Activated T-helper 17 cell treated with anti-CD3 and anti-CD28 coated beads, Interleukin-2, amount 50 U/mL, for 72 hours (primary cell): ENCODE results near the gene OR2F2. TPM values are rescaled to one million over a fixed set of nuclear protein-coding genes. Genes with fewer than 3 reads are reported as not detected.
A peak's percentile ranks its signal among the peaks of the same experiment; 100 is the strongest.

ENCODE experiments used
- ATAC-seq: fragments of 150-1000 bp; cut with Tn5 transposase; replicated peaks from 2 replicates; pipeline ENCODE4 v1.10.0; 2021; ENCODE audit warnings: mild to moderate bottlenecking, moderate library complexity
- H3K27ac Mint-ChIP-seq: one replicate; pipeline ENCODE4 v1.8.0; 2022; ENCODE audit warnings: mixed read lengths
- H3K27me3 Mint-ChIP-seq: one replicate; pipeline ENCODE4 v1.8.0; 2022; ENCODE audit warnings: mixed read lengths
- H3K36me3 Mint-ChIP-seq: one replicate; pipeline ENCODE4 v1.8.0; 2022; ENCODE audit warnings: low read depth, mild to moderate bottlenecking, mixed read lengths
- H3K4me1 Mint-ChIP-seq: one replicate; pipeline ENCODE4 v1.8.0; 2022; ENCODE audit warnings: mixed read lengths
- H3K4me3 Mint-ChIP-seq: one replicate; pipeline ENCODE4 v1.8.0; 2022; ENCODE audit warnings: mild to moderate bottlenecking, mixed read lengths
- H3K9me3 Mint-ChIP-seq: one replicate; pipeline ENCODE4 v1.8.0; 2022; ENCODE audit warnings: mixed read lengths
- total RNA-seq, 2 donors: library from RNA; stranded (reverse); gene quantifications; one replicate each; pipeline ENCODE4 v1.2.3, GENCODE V29; 2022

The OR2F2 gene
- total RNA-seq, result not detected

GRCh38 chr7:143934526-143935325 lies at the start of gene OR2F2:
Gene OR2F2, plus strand, starts transcription at chr7:143935233. Its CDS starts 0 bp downstream, at chr7:143935233.
- H3K4me3 Mint-ChIP-seq, result no peak within 1 kb of the TSS
- H3K27me3 Mint-ChIP-seq, result peaks cover 5% of the 10 kb centered on the region
- H3K36me3 Mint-ChIP-seq, result no peaks in the 10 kb centered on the region
- ATAC-seq, result no peak
- no peaks in the 10 kb centered on the region for H3K4me1 Mint-ChIP-seq
- no peaks in the 10 kb centered on the region for H3K9me3 Mint-ChIP-seq
- H3K27ac Mint-ChIP-seq, result no peak within 1 kb of the TSS

- H3K27ac Mint-ChIP-seq, result no peak overlapping the region
- no peak for ATAC-seq
- H3K36me3 Mint-ChIP-seq, result peaks cover 20% of the 10 kb centered on the region
- peaks cover 3% of the 10 kb centered on the region for H3K9me3 Mint-ChIP-seq
- no peak overlapping the region for H3K4me3 Mint-ChIP-seq
- H3K4me1 Mint-ChIP-seq, result peaks cover 8% of the 10 kb centered on the region
- H3K27me3 Mint-ChIP-seq, result peaks cover 32% of the 10 kb centered on the region
These were observed 49.1 kb upstream of the OR2F2 start for GRCh38 chr7:143885951-143886350.

DNA sequence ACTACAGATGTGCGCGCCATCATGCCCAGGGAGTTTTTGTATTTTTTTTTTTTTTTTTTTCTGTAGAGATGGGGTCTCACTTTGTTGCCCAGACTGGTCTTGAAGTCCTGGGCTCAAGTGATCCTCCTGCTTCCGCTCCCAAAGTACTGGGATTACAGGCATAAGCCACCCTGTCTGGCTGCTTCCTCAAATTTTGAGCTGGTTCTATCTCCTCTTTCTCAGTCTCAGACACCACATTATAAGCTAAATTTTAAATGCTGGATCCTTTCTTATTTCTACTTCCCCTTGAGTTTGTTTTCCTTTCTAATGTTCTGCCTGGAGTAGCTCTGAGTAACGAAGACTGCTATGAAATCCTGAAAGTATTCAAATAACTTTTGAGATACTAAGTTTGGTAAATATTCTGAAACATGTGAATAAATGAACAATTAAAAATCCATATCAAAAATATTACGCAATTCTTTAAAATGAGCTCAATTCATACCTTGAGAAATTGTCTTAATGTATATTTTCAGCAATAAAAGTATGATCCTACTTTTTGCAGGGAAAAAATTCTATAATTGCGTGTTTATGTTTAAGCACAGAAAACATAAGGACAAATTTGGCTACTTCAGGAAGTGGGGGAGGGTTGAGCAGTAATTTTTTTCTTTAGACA lies 48.1 kb upstream of the OR2F2 start:
- peaks cover 32% of the 10 kb centered on the region for H3K27me3 Mint-ChIP-seq
- no peak for ATAC-seq
- no peak overlapping the region for H3K4me3 Mint-ChIP-seq
- peaks cover 8% of the 10 kb centered on the region for H3K4me1 Mint-ChIP-seq
- peaks cover 20% of the 10 kb centered on the region for H3K36me3 Mint-ChIP-seq
- H3K9me3 Mint-ChIP-seq, result peaks cover 3% of the 10 kb centered on the region
- H3K27ac Mint-ChIP-seq, result no peak overlapping the region

GRCh38 chr7:143889068-143889467 lies 46.0 kb upstream of the OR2F2 start:
- Mint-ChIP-seq H3K27ac (no peak overlapping the region), H3K36me3 (peaks cover 20% of the 10 kb centered on the region), H3K4me1 (no peaks in the 10 kb centered on the region), H3K27me3 (peaks cover 21% of the 10 kb centered on the region), H3K9me3 (peaks cover 3% of the 10 kb centered on the region), H3K4me3 (no peak overlapping the region)
- no peak for ATAC-seq

DNA sequence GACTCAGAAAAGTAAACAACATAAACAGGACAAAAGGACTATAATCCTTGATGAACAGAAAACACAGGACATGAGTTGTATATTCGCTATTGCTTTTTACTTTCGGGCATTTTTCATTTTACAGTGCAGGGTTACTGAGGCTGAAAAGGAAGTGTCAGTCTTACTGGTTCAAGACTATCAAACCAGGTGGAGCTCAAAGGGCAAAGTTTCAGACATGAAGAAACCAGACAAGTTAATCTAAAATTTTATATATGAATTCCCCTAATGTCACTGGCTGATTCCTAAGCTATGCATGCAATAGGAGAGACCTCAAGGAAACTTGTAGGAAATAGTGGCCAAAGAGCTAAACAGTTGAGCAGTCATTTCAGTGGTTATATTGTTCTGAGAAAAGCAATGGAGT lies 44.5 kb upstream of the OR2F2 start:
- Mint-ChIP-seq H3K4me3 (no peak overlapping the region), H3K27ac (no peak overlapping the region), H3K4me1 (no peaks in the 10 kb centered on the region), H3K27me3 (peaks cover 18% of the 10 kb centered on the region), H3K9me3 (peaks cover 3% of the 10 kb centered on the region), H3K36me3 (peaks cover 20% of the 10 kb centered on the region)
- ATAC-seq, result no peak

- H3K27me3 Mint-ChIP-seq, result peaks cover 18% of the 10 kb centered on the region
- H3K27ac Mint-ChIP-seq, result no peak overlapping the region
- H3K9me3 Mint-ChIP-seq, result peaks cover 3% of the 10 kb centered on the region
- H3K36me3 Mint-ChIP-seq, result peaks cover 20% of the 10 kb centered on the region
- H3K4me3 Mint-ChIP-seq, result no peak overlapping the region
- ATAC-seq, result no peak
- H3K4me1 Mint-ChIP-seq, result no peaks in the 10 kb centered on the region
These were observed 43.6 kb upstream of the OR2F2 start for GRCh38 chr7:143891457-143891856.

- Mint-ChIP-seq H3K9me3 (peaks cover 3% of the 10 kb centered on the region), H3K4me1 (no peaks in the 10 kb centered on the region), H3K36me3 (peaks cover 20% of the 10 kb centered on the region)
These were observed 42.3 kb upstream of the OR2F2 start for GRCh38 chr7:143892527-143893300.

DNA sequence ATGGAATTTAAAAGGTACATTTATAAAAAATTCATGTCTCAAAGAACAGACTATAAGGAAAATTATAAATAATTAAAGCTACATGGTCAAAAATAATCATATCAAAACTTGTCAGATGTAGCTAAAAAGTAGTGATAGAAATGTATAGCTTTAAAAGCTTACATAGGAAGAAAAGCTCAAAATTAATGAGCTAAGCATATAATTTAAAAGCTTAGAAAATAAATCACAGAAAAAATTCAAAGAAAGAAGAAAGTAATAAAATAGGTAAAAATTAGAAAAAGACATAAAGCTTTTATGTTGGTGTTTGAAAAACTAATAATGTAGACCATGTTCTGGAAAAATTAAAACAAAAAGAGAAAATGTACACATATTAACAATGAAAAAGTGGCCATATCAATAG lies 38.4 kb upstream of the OR2F2 start:
- peaks cover 10% of the 10 kb centered on the region for H3K4me1 Mint-ChIP-seq
- no peaks in the 10 kb centered on the region for H3K27me3 Mint-ChIP-seq
- peaks cover 6% of the 10 kb centered on the region for H3K36me3 Mint-ChIP-seq
- no peak overlapping the region for H3K4me3 Mint-ChIP-seq
- H3K27ac Mint-ChIP-seq, result no peak overlapping the region
- no peaks in the 10 kb centered on the region for H3K9me3 Mint-ChIP-seq
- ATAC-seq, result no peak

More at GRCh38 chr7:143892527-143893300, 42.3 kb upstream of the OR2F2 start:
- no peak overlapping the region for H3K27ac Mint-ChIP-seq
- peak; percentile 97 for ATAC-seq
- H3K4me3 Mint-ChIP-seq, result no peak overlapping the region
- H3K27me3 Mint-ChIP-seq, result peaks cover 10% of the 10 kb centered on the region

GRCh38 chr7:143898810-143899209 lies 36.2 kb upstream of the OR2F2 start:
- Mint-ChIP-seq H3K36me3 (peaks cover 6% of the 10 kb centered on the region), H3K27me3 (no peaks in the 10 kb centered on the region), H3K27ac (no peak overlapping the region), H3K9me3 (no peaks in the 10 kb centered on the region), H3K4me1 (peaks cover 14% of the 10 kb centered on the region), H3K4me3 (no peak overlapping the region)
- no peak for ATAC-seq

GRCh38 chr7:143900230-143900766 lies 34.7 kb upstream of the OR2F2 start:
- H3K36me3 Mint-ChIP-seq, result peaks cover 6% of the 10 kb centered on the region
- H3K27me3 Mint-ChIP-seq, result no peaks in the 10 kb centered on the region
- peak overlapping the region; percentile 93 for H3K4me3 Mint-ChIP-seq
- peaks cover 14% of the 10 kb centered on the region for H3K4me1 Mint-ChIP-seq
- no peaks in the 10 kb centered on the region for H3K9me3 Mint-ChIP-seq
- H3K27ac Mint-ChIP-seq, result peak overlapping the region; percentile 84
- ATAC-seq, result no peak

DNA sequence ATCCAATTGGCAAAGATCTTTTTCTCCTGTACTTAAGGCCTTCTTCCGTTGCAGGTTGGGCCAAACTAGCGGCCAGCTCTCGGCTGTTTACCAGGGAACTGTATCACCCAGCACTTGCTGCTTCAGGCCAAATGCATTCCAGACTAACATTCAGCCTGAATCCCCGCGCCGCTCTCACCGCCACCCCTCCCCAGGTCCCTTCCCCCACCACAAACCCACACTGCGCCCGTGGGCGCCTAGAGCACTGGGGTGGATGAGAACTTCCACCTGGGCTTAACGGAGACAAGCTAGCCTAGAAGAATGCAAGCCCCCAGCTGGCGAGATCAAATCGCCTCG lies 33.7 kb upstream of the OR2F2 start:
- no peak for ATAC-seq
- Mint-ChIP-seq H3K27me3 (no peaks in the 10 kb centered on the region), H3K36me3 (peaks cover 6% of the 10 kb centered on the region), H3K4me1 (peaks cover 14% of the 10 kb centered on the region), H3K4me3 (peak overlapping the region; percentile 93), H3K9me3 (no peaks in the 10 kb centered on the region), H3K27ac (peak overlapping the region; percentile 84)

DNA sequence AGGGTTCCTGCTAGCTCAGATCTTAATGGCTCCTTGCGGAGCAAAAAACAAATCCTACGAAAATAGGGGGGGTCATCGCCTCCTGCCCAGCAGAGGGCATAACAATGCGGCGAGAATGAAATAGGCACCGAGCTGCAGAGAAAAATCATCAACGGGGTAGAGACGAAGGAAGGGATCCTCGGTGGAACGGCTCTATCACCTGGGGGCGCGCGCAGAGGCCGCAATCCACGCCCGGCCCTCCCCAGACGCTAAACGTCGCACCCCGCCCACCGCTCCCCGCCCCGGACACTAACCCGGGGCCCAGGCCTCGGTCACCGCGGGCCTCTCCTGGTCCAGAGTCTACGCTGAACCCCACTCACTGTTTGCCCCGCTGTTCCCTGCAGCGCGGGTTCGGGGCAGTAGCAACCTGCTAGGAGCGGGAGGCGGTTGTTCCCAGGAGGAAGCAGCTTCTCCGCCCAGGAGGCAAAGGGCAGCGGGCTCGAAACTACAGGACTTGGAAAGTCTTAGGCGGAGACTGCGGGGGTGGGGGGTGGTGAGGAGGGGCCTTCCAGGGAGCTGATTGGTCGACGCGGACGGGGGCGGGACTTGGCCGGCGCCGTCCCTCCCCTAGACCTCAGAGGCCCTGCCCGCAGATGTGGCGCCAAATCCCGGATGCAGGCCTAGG lies 33.2 kb upstream of the OR2F2 start, which contains the start of gene TCAF1:
TSS of gene TCAF1 (minus strand) at position 509 of the 664 bp plus-strand sequence. CDS start 25,568 bp downstream, outside the sequence.
- Mint-ChIP-seq H3K4me1 (peaks cover 14% of the 10 kb centered on the region), H3K4me3 (peak within 1 kb of the TSS; percentile 93), H3K36me3 (peaks cover 6% of the 10 kb centered on the region), H3K27me3 (no peaks in the 10 kb centered on the region), H3K9me3 (no peaks in the 10 kb centered on the region), H3K27ac (peak within 1 kb of the TSS; percentile 84)
- peak; percentile 96 for ATAC-seq

DNA sequence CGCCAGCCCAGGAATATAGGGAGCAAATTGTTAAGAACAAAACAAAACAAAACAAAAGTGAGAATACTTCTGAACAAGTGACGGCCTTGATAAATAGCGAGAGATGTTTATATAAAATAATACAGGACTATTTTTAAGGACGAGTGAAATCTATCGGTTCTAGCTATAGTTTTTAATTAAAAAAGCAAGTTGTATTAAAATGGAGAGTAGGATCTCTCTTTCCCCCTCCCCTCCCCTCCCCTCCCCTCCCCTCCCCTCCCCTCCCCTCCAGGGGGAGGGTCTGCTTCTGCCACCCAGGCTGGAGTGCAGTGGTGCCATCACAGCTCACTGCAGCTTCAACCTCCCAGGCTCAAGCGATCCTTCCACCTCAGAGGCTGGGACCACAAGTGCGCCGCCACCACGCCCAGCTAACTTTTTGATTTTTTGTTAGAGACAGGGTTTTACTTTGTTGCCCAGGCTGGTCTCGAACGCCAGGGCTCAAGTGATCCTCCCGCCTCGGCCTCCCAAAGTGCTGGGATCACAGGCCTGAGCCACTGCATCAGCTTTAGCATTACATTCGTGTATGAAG lies 32.6 kb upstream of the OR2F2 start:
- Mint-ChIP-seq H3K4me3 (peak overlapping the region; percentile 93), H3K36me3 (peaks cover 6% of the 10 kb centered on the region), H3K4me1 (peaks cover 14% of the 10 kb centered on the region), H3K27me3 (no peaks in the 10 kb centered on the region), H3K9me3 (no peaks in the 10 kb centered on the region), H3K27ac (peak overlapping the region; percentile 84)
- no peak for ATAC-seq

- Mint-ChIP-seq H3K27ac (no peak overlapping the region), H3K4me1 (peaks cover 6% of the 10 kb centered on the region), H3K9me3 (no peaks in the 10 kb centered on the region), H3K36me3 (peaks cover 4% of the 10 kb centered on the region), H3K4me3 (no peak overlapping the region), H3K27me3 (peaks cover 3% of the 10 kb centered on the region)
- no peak for ATAC-seq
These were observed 29.5 kb upstream of the OR2F2 start for GRCh38 chr7:143905509-143905908.
